NCI-H510A (cell line): ENCODE data around the gene C20orf173.
"Not testable (repeated sequence)": the region's sequence is repeated elsewhere in the genome, so short reads cannot be mapped to it uniquely, and the experiment has no call there.

Experiments
- DNase-seq: peaks from one replicate; lab custom pipeline; 2025; lab: John Stamatoyannopoulos, UW

C20orf173 gene

DNA sequence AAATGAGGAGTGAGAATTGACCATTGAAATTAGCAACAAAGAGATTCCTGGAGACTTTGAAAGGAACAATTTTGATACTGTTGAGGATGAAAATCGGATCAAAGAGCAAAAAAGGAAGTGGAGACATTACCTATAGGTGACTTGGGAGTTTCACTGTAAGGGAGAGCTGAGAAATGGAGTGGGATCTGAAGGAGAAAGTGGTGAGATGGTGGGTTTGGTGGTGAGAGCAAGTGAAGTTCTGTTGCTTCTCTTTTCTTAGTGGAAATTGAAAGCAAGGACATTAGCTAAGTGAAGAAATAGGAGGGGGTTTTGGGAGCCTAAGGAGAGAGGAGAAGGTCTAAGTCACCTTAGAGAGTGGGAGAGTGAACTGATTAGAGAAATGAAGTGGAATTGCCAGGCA lies 16.7 kb upstream of the C20orf173 start:
- no peak for DNase-seq

DNA sequence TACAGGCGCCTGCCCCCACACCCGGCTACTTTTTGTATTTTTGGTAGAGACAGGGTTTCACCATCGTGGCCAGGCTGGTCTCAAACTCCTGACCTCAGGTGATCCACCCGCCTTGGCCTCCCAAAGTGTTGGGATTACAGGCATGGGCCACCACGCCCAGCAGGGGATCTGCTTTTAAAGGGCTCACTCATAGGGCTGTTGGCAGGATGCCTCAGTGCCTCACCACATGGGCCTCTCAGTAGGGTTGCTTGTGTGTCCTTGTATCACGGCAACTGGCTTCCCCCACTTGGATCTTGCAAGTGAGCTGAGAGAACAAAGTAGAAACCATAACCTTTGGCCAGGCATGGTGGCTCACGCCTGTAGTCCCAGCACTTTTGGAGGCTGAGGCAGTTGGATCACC lies 15.5 kb upstream of the C20orf173 start:
- not testable (repeated sequence) for DNase-seq

DNA sequence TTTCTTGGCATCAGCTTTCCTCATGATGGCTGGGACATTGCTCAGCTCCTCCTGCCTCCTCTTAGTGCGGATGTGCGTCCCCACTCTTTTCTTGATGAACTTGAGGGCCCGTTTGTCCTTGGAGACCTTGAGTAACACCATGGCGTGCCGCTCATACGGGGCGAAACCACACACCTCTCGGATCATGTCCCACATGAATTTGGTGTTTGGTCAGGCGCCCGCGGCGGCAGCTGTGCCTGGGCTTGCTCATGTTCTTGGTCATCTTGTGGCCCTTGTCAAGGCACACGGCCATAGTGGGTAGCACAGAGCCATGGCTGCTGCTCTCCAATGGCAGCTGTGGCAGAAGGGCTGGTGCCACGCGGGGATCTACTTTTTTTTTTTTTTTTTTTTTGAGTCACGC lies 15.0 kb upstream of the C20orf173 start:
- no peak for DNase-seq

GRCh38 chr20:35542990-35543389 lies 13.5 kb upstream of the C20orf173 start:
- no peak for DNase-seq

- peak; percentile 90 for DNase-seq
Measured at GRCh38 chr20:35541783-35542662, 12.6 kb upstream of the C20orf173 start, which contains the start of gene ERGIC3. Gene ERGIC3, plus strand, starts transcription at chr20:35542078. Its CDS starts 20 bp downstream, at chr20:35542098.

DNA sequence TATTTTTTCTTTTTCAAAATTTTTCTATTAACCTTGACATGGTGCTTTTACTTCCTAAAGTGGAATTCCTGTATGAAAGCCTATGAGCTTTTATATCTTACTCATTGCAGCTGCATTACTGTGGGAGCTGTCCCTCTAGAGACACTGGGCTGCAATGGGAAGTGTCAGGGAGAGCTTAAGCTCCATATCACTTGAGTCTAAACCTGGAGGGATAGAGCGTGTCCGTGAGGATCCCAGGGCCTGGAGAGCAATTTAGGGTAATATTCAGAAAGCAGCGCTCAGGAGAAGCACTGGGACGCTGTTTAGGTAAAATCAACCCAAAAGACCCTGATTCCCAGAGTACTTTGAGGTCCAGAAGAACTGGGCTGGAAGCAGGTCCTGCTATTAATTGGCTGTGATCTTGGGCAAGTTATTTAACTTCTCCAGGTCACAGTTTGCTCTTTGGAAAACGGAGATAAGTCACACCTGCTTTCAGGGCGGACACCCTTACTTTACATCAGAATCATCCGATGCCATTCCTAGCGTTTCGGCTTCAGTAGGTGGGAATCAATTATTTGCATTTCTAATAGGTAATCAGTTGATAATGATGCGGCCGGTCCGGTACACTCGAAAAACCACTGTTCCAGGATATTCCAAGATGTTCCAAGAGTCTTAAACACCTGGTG lies 11.8 kb upstream of the C20orf173 start:
- no peak for DNase-seq

GRCh38 chr20:35539756-35540212 lies 10.3 kb upstream of the C20orf173 start:
- DNase-seq, result peak; percentile 88

DNA sequence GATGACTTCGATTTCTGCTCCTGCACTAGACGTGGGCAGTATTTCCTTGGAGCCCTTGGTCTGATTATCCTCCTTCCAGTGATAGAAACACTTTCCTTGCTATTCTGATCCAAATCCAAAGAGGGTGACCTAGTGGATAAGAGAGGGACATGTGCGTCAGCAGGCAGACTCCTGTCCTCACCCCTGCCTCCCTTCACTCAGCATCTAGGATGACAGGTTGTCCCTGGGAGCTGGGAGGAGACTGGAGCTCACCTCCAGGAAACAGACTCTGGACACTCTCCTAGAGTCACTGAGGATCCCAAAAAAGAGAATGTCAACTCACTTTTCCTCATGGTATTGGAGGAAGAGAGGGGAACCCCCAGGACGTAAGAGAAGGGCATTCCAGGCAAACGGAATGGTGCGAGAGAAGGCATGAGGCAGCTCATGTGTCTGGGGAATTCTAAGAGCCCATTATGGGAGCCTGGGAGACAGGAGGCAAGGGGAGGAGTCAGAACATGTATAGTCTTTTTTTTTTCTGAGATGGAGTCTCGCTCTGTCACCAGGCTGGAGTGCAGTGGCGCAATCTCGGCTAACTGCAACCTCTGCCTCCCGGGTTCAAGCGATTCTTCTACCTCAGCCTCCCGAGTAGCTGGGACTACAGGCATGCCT lies 2.2 kb downstream of the C20orf173 start:
- no peak for DNase-seq

GRCh38 chr20:35525639-35526038 lies 3.8 kb downstream of the C20orf173 start:
- no peak for DNase-seq

DNA sequence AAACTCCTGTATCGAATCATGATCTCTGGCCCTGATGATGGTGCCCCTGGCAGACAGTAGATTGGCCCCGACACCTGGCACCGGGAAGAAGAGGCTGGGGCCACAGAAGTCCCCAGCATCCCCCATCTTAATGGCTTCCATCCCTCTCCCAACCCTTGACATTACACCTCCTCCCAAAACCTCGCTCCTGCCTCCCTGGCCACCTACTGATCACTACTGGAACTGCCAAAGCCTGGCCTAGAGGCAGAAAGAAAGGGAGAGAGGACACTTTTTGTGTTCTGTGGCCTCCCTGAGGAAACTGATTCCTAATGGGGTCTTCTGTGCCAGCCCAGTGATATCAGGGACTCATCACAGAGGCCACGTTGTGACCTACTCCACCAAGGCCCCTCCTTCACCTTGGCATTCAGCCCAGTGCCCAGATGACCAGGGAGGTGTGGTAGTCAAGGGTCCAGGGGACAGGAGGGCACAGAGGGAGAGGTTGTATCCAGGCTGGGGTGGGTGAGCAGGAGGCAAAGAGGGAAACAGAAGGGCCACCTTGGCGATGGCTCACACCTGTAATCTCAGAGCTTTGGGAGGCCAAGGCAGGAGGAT lies 6.1 kb downstream of the C20orf173 start:
- DNase-seq, result no peak

DNA sequence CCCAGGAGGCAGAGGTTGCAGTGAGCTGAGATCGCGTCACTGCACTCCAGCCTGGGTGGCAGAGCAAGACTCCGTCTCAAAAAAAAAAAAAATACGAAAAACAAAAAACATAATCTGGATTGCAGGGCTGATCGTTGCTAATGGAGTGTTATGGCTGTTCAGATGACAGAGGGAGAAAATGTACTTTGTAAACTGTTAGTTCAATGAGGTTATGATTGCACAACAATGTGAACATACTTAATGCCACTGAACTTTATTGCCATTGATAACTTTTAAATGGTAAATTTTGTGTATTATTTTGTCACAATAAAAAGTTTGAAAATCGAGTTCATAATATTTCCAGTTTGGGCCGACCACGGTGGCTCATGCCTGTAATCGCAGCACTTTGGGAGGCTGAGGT lies 10.5 kb downstream of the C20orf173 start:
- DNase-seq, result no peak

DNA sequence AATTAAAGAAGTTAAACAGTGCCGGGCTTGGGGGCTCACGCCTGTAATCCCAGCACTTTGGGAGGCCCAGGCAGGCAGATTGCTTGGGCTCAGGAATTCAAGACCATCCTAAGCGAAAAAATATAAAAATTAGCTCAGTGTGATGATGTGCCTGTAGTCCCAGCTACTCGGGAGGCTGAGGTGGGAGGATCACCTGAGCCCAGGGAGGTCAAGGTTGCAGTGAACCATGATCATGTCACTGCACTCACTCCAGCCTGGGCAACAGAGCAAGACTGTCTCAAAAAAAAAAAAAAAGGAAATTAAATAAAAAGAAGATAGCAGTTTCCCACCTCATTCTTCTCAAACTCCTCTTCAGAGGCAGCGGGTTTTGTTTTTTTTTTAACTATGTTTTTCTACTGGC lies 11.7 kb downstream of the C20orf173 start:
- not testable (repeated sequence) for DNase-seq

GRCh38 chr20:35517125-35517524 lies 12.3 kb downstream of the C20orf173 start:
- DNase-seq, result no peak

DNA sequence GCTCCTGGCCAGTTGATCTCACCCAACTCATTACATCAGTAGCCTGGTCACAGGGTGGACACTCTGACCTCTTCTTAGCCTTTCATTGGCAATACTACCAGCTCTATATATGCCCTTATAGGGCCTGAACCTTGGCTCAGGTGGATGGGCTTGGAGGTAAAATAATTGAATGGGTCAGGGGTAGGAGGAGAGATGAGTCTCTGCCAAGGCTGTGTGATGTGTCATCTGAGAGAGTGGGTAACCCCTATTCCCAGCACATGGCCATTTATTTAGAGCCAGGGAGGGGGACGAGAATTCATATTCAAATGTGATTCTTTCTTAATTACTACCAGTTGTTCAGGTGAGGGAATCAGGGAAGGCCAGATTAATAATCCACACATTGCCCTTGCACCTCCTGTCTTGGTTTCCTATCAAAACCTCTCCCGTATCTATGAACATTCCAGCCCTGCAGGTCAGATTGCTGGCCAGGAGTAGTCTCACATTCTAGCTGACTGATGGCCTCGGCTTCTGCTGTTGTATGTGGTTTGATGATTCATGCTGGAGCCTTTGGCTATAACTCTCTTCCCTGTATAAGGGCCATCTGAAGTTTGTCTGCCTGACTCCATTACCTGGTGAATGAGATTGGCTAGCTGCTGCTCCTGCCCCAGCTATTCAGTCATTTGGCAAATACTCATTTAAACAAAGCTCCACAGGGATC lies 13.4 kb downstream of the C20orf173 start:
- DNase-seq, result no peak

DNA sequence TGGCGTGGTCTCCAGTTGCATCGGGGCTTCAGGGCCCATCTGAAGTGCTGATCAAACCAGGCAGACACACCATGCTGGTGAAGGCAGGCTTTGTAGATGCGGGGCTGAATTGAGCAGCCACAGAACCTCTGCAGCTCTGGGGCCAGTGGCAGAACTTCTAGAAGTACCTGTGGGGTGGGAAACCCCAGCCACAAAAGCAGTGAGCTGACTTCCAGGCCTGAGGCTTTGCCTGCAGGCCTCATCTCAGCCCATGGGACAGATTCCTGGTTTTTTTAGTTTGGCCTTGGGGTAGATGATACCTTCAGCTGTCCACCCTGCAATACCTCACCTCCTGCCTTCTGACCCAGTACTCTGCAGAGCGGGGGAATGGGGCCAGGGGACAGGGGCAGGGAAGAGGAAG lies 14.1 kb downstream of the C20orf173 start:
- no peak for DNase-seq

DNA sequence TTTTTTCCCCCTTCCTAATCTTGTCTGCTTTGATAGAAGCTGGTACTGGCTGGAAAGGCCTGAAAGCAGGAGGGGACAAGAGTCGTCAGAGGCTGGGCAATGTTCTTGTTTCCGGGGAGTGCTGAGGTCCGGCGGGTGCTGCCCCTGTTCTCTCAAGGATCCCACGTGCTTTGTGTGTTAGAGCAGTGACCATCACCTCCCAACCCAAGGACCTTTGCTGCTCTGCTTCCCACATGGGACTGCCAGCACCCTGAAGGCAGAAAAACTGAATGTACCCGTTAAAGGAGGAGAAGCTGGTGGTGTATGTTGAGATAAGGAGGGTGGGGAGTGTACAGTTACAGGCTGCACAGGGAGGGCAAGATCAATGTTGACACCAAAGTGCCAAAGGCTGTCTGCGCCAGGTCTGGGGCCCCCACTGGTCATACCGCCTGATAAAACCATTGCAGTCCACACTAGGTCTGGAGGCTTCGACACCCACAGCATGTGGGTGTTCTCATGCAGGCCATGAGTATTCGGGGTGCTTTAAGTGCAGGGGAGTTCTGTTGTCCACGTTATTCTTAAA lies 15.0 kb downstream of the C20orf173 start:
- no peak for DNase-seq

DNA sequence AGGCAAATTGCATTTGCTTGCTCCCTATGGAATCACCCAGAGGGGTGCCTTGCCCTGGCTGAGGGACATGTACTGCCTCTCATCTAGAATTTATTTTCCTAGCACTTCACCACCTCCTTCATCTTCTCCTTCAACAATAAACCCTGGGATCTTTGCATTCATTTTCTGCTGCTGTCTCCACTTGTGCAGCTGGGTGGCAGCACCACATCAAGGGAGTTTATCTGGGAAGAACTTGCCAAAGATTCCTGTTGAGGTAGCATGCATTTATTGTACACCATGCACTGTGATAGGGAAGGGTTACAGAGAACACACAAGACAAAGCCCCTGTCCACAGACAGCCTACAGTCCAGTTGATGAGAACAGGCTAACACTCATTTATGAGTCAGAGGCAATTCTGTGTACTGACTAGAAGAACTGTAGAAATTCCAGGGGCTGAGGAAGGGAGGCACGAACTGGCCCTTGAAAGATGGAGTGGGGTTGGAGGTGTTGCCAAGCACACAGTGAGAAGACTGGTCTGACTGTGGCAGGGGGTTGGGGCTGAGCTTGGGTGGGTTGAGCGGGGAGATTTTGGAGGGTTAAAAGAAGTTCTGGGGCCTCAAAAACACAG lies 17.5 kb downstream of the C20orf173 start:
- DNase-seq, result no peak

DNA sequence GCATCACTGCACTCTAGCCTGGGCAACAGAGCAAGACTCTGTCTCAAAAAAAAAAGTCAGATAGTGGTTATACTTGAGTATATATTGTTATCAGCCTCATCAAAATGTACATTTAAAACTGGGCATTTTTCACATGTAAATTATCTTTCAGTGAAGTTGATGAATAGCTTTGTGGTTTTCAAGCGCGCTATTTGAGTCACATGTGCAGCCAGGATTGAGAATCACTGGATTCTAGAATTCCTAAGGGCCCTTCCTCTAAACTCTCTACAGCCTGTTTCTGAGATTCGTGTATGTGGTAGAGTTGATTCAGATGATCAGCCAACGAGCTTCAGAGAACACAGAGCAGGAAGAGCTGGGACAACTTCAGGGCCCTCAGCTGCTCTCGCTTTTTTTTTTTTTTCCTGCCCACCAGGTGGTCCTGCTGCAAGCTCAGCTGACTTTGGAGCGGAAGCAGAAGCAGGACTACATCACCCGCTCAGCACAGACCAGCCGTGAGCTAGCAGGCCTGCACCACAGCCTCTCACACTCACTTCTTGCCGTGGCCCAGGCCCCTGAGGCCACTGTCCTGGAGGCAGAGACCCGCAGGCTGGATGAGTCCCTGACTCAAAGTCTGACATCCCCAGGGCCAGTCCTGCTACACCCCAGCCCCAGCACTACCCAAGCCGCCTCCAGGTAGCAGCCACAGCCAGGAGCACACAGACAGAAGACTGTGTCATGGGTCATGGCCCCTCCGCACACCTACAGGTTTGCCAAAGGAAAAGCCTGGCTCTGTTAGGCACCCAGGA lies 18.3 kb downstream of the C20orf173 start:
- no peak for DNase-seq

DNA sequence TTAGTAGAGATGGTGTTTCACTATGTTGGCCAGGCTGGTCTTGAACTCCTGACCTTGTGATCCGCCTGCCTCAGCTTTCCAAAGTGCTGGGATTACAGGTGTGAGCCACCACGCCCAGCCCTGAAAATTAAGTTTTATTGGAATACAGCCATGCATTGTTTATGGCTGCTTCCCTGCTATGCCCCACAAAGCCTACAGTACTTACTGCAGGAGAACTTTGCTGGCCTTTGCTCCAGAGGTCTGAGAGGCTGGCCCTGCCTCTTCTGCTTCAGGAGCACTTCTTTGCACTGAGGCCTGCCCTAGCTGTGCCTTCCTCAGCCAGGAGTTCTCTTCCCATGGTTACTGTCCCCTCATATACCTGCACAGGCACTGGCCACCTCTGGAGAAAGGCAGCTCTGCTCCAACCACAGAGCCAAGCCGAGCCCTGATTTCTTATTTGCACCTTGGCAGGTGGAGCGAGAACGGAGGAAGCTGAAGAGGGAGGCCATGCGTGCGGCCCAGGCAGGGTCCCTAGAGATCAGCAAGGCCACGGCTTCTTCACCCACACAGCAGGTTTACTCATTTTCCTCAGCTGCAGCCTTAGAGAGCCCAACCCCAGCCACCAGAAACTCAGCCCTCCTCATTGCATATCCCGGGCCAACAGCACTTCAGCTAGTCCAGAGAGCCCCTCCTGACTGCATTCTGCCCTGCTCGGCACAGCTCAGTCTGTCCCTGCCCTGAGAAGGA lies 20.8 kb downstream of the C20orf173 start:
- no peak for DNase-seq
